Mesothelial cell of epicardium (in vitro differentiated cells): ENCODE results near the gene HEATR5A. TPM values are rescaled to one million over a fixed set of nuclear protein-coding genes. Genes with fewer than 3 reads are reported as not detected.

Experiments used
- DNase-seq, 2 experiments: peaks; one replicate each; pipeline ENCODE4 v3.0.0; 2021; ENCODE audit warnings: low spot score in 2 of 2; ENCODE audit not compliant: unreplicated experiment in 2 of 2
- H3K27ac Mint-ChIP-seq: 2 replicates; pipeline ENCODE4 v1.8.0; 2021; ENCODE audit warnings: mixed read lengths
- H3K27me3 Mint-ChIP-seq: 2 replicates; pipeline ENCODE4 v1.8.0; 2021; ENCODE audit warnings: low read depth, mixed read lengths
- H3K36me3 Mint-ChIP-seq: 2 replicates; pipeline ENCODE4 v1.8.0; 2021; ENCODE audit warnings: mixed read lengths
- H3K4me1 Mint-ChIP-seq: 2 replicates; pipeline ENCODE4 v1.8.0; 2021; ENCODE audit warnings: mixed read lengths
- H3K4me3 Mint-ChIP-seq: 2 replicates; pipeline ENCODE4 v1.8.0; 2021; ENCODE audit warnings: mild to moderate bottlenecking, moderate library complexity, mixed read lengths
- H3K9me3 Mint-ChIP-seq: 2 replicates; pipeline ENCODE4 v1.8.0; 2021; ENCODE audit warnings: mixed read lengths
- CTCF ChIP-seq: fragments of 200-600 bp; sonication (generic); IDR thresholded peaks from one replicate; pipeline ENCODE4 v1.5.0; 2021; ENCODE audit warnings: antibody characterized with exemption; ENCODE audit not compliant: unreplicated experiment
- total RNA-seq: library from RNA; stranded (reverse); gene quantifications from 3 replicates; pipeline ENCODE4 v1.2.1, GENCODE V29; 2021

The HEATR5A gene
- total RNA-seq, 1 donor from 2014 or later, result 21.5 TPM

- Mint-ChIP-seq H3K9me3 (no peaks in the 10 kb centered on the region), H3K4me3 (no peak overlapping the region), H3K27ac (no peak overlapping the region), H3K36me3 (peaks cover 19% of the 10 kb centered on the region), H3K4me1 (peaks cover 4% of the 10 kb centered on the region), H3K27me3 (no peaks in the 10 kb centered on the region)
- TF ChIP-seq CTCF, result no peak
- DNase-seq, result no peak
Measured at GRCh38 chr14:31303654-31304053, 116.7 kb downstream of the HEATR5A start.

GRCh38 chr14:31300883-31301282, 119.5 kb downstream of the HEATR5A start:
- H3K4me3 Mint-ChIP-seq, result no peak overlapping the region
- peaks cover 5% of the 10 kb centered on the region for H3K4me1 Mint-ChIP-seq
- DNase-seq, result no peak
- H3K36me3 Mint-ChIP-seq, result peaks cover 15% of the 10 kb centered on the region
- H3K9me3 Mint-ChIP-seq, result no peaks in the 10 kb centered on the region
- no peaks in the 10 kb centered on the region for H3K27me3 Mint-ChIP-seq
- no peak overlapping the region for H3K27ac Mint-ChIP-seq
- TF ChIP-seq CTCF, result no peak

- Mint-ChIP-seq H3K4me1 (peaks cover 5% of the 10 kb centered on the region), H3K27ac (no peak overlapping the region)
- DNase-seq, result no peak
Measured at GRCh38 chr14:31300296-31300695, 120.1 kb downstream of the HEATR5A start.

GRCh38 chr14:31297701-31298344, 122.5 kb downstream of the HEATR5A start:
- no peak overlapping the region for H3K4me3 Mint-ChIP-seq
- no peak for DNase-seq
- peaks cover 9% of the 10 kb centered on the region for H3K36me3 Mint-ChIP-seq
- no peaks in the 10 kb centered on the region for H3K27me3 Mint-ChIP-seq
- TF ChIP-seq CTCF, result no peak
- no peak overlapping the region for H3K27ac Mint-ChIP-seq
- H3K9me3 Mint-ChIP-seq, result no peaks in the 10 kb centered on the region
- H3K4me1 Mint-ChIP-seq, result peaks cover 5% of the 10 kb centered on the region

More at GRCh38 chr14:31300296-31300695, 120.1 kb downstream of the HEATR5A start:
- TF ChIP-seq CTCF, result no peak
- Mint-ChIP-seq H3K9me3 (no peaks in the 10 kb centered on the region), H3K27me3 (no peaks in the 10 kb centered on the region), H3K4me3 (no peak overlapping the region), H3K36me3 (peaks cover 15% of the 10 kb centered on the region)

GRCh38 chr14:31297112-31297511, 123.2 kb downstream of the HEATR5A start:
- no peaks in the 10 kb centered on the region for H3K27me3 Mint-ChIP-seq
- no peak for DNase-seq
- peaks cover 9% of the 10 kb centered on the region for H3K36me3 Mint-ChIP-seq
- H3K4me3 Mint-ChIP-seq, result no peak overlapping the region
- TF ChIP-seq CTCF, result no peak
- H3K4me1 Mint-ChIP-seq, result peaks cover 5% of the 10 kb centered on the region
- H3K27ac Mint-ChIP-seq, result no peak overlapping the region
- H3K9me3 Mint-ChIP-seq, result no peaks in the 10 kb centered on the region
